Neutrophil (primary cell): ENCODE measurements around the gene TMEM132C.

Experiments
- H3K27ac ChIP-seq: fragments of 200-600 bp; sonication (generic); 2 replicates; pipeline ENCODE4 v1.5.1; 2016; ENCODE audit warnings: mild to moderate bottlenecking, moderate library complexity
- H3K27me3 ChIP-seq: fragments of 200-600 bp; sonication (generic); 2 replicates; pipeline ENCODE4 v1.6.0; 2016; ENCODE audit warnings: mild to moderate bottlenecking
- H3K36me3 ChIP-seq: fragments of 200-600 bp; sonication (generic); 2 replicates; pipeline ENCODE4 v1.5.1; 2017
- H3K4me1 ChIP-seq, 2 experiments: fragments of 200-600 bp in 1 of 2; sonication (generic) in 1 of 2; 1 replicate in 1 of 2; 2 replicates in 1 of 2; pipeline versions ENCODE4 v1.5.1 to v1.6.1; 2013 to 2016; ENCODE audit warnings: low read depth in 1 of 2, low read length in 1 of 2, mild to moderate bottlenecking in 1 of 2, moderate library complexity in 1 of 2; ENCODE audit not compliant: control insufficient read depth in 1 of 2, insufficient read depth in 1 of 2
- H3K4me3 ChIP-seq, 2 experiments: fragments of 200-600 bp in 1 of 2; sonication (generic) in 1 of 2; 1 replicate in 1 of 2; 2 replicates in 1 of 2; pipeline ENCODE4 v1.5.1; 2013 to 2016; ENCODE audit warnings: low read depth in 1 of 2, low read length in 1 of 2, mild to moderate bottlenecking in 1 of 2, moderate library complexity in 1 of 2
- H3K9me3 ChIP-seq: fragments of 200-600 bp; sonication (generic); 2 replicates; pipeline ENCODE4 v1.5.1; 2016
- CTCF ChIP-seq: fragments of 200-600 bp; sonication (generic); IDR thresholded peaks from 2 replicates; pipeline ENCODE4 v1.5.1; 2016; ENCODE audit warnings: antibody characterized with exemption

TMEM132C gene

GRCh38 chr12:128318341-128318740 lies 51.4 kb downstream of the TMEM132C start:
- Histone ChIP-seq H3K4me1 (no peaks in the 10 kb centered on the region), H3K27me3 (no peaks in the 10 kb centered on the region), H3K36me3 (no peaks in the 10 kb centered on the region), H3K4me3 (no peak overlapping the region), H3K27ac (no peak overlapping the region), H3K9me3 (no peaks in the 10 kb centered on the region)
- no peak for TF ChIP-seq CTCF

- Histone ChIP-seq H3K36me3 (no peaks in the 10 kb centered on the region), H3K27me3 (no peaks in the 10 kb centered on the region), H3K27ac (no peak overlapping the region), H3K9me3 (no peaks in the 10 kb centered on the region), H3K4me3 (no peak overlapping the region), H3K4me1 (no peaks in the 10 kb centered on the region)
- no peak for TF ChIP-seq CTCF
These were observed 52.0 kb downstream of the TMEM132C start for GRCh38 chr12:128318946-128319345.

DNA sequence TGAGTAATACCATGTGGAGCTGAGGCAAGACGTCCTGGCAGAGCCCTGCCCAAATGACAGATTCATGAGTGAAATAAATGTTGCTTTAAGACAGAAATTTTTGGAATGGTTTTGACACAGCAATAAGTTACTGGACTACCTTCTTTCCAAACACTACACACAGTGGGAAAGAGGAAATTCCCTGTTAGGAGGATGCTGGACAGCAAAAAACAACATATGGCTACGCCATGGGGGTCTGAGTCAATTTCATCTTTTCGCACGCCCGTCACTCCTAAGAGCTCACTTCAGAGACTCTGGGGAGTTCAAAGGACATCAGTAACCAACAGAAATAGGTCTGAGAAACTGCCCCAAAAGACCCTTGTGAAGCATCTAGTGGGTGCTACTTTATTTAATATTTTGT lies 55.4 kb downstream of the TMEM132C start:
- Histone ChIP-seq H3K27ac (no peak overlapping the region), H3K4me1 (no peaks in the 10 kb centered on the region), H3K4me3 (no peak overlapping the region), H3K27me3 (no peaks in the 10 kb centered on the region), H3K9me3 (no peaks in the 10 kb centered on the region), H3K36me3 (no peaks in the 10 kb centered on the region)
- no peak for TF ChIP-seq CTCF

DNA sequence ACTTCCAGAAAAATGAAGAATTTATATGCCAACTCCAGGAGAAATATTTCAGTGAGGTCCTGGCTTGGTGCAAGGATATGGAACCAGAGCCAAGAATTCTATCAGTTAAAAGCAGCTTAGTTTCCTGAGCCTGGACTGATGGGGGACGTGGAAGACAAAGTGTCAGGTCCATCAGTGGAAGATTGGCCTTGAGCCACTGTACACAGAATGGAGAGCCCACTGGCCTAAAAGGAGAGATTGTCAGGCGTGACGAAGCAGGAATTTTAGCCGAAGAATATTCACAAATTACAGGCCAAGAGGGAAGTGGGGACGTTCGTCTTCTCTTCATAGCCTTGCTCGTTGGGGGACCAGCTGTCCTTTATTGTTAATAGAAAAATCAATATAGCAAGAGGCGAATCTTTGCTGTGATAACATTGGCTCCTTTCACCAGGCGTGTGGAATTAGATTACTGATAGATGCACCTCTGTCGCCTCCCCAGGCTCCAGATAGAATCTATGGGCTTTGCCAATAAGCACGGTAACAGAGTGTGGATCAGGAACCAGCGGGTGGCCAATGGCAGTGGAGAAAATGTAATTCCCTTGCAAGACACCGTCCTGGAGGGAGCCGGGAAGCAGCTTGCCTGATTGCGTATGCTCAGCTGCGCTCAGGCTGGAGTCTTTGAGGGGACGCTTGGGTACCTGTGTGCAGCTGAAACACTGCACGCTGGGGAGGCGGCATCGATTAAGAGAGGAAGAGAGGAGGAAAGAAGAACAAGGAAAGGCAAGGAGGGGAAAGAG lies 56.4 kb downstream of the TMEM132C start:
- Histone ChIP-seq H3K36me3 (no peaks in the 10 kb centered on the region), H3K4me3 (no peak overlapping the region), H3K9me3 (no peaks in the 10 kb centered on the region), H3K4me1 (no peaks in the 10 kb centered on the region), H3K27ac (no peak overlapping the region), H3K27me3 (no peaks in the 10 kb centered on the region)
- TF ChIP-seq CTCF = no peak

GRCh38 chr12:128325646-128326045 lies 58.7 kb downstream of the TMEM132C start:
- H3K27me3 ChIP-seq = no peaks in the 10 kb centered on the region
- no peaks in the 10 kb centered on the region for H3K4me1 ChIP-seq
- no peaks in the 10 kb centered on the region for H3K9me3 ChIP-seq
- TF ChIP-seq CTCF = no peak
- H3K27ac ChIP-seq = no peak overlapping the region
- H3K36me3 ChIP-seq = no peaks in the 10 kb centered on the region
- no peak overlapping the region for H3K4me3 ChIP-seq
